GM18511 (cell line): Measurements from ENCODE around the gene QSOX2.

Experiments
- ATAC-seq: cut with Tn5 transposase; IDR thresholded peaks from one replicate; pipeline ENCODE4 v1.9.1; 2021; ENCODE audit warnings: mild to moderate bottlenecking, moderate library complexity; ENCODE audit not compliant: unreplicated experiment

The QSOX2 gene

DNA sequence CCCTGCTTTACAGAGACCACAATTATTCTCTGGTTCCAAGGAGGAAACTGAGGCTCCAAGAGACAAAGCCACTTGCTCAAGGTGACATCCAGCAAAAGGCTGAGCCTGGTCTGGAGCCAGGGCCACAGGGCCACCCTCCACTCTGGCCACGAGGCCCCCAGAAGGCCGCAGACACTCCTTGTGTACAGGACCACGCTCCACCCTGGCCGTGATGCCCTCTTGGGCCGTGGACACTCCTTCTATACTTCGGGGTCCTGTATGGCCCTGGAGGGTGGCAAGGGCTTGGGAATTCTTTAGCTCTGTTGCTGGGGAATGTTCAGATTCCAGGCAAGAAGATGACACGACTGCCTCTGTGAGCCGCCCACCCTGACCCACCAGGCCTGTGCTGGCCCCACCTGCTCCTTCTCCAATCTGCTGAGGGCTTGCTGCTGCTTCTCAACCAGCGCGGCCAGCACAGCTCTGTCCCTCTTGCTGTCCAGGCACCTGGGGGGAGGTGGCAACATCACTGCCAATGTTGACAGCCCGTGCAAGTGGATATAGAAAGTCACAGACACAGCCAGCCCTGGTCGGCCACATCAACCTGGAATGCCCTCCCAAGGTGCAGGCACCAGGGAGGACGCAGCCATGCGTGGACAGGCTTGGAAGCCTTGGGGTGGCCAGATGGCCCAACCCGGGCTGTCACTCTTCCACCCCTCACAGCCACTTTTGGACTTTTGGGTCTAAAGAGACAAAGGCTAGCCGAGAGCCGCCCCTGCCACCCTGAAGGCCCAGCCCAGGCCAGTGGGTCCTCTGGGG lies 20.1 kb upstream of the QSOX2 start:
- ATAC-seq: no peak

DNA sequence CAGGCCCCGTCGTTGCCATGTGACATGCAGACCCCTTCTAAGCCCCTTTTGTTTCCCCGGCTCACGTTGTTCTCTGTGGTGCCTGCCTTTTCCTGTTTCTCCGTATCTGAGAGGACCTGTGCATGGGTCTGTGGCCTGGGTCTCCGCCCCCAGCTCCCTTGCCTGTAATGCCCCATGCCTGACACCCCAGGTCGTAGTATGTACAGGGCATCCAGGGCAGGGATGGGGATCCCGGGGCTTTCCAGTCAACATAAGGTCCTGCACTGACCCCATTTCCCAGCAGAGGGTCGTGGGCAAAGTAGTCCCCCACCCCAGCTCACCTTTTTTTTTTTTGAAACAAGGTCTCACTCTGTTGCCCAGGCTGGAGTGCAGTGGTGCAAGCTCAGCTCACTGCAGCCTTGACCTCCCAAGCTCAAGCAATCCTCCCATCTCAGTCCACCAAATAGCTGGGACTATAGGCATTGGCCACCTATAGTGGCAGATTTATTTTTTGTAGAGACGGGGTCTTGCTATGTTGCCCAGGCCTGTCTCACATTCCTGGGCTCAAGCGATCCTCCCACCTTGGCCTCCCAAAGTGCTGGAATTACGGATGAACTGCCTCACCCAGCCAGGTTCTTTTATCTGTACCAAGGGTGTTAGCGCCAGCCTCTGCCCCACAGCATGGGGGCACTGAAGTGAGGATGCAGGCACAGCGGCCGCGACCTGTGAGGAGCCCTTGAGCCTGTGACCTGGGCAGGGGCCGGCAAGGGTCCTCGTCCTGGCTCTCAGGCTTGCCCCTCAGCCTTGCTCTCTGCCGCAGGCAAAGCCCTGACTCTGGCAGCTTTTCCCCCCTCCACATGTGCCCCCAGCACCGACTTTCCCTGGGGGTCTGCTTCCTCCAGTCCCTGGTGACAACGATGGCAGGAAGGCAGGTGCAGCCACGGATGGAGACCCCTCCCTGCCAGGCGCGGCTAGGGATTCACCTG lies 19.1 kb upstream of the QSOX2 start:
- no peak for ATAC-seq

DNA sequence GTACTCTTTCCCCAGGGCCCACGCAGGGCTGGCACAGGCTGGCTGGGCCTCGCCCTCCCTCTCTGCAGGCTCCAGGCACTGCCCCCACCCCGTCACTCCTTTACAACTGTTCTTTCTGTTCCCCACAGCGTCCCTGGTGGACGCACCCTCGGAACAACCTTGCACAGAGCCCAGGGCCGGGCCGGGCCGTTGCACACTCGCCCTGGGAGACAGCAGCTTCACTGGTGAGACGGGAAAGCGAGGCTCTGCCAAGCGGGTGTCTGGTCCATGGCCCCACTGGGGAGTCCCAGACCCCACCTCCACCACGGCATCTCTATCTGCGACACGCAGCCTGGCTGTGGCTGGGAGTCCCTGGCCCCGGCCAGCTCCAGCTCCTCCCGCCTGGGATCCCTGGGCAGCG lies 18.4 kb upstream of the QSOX2 start:
- ATAC-seq: no peak

DNA sequence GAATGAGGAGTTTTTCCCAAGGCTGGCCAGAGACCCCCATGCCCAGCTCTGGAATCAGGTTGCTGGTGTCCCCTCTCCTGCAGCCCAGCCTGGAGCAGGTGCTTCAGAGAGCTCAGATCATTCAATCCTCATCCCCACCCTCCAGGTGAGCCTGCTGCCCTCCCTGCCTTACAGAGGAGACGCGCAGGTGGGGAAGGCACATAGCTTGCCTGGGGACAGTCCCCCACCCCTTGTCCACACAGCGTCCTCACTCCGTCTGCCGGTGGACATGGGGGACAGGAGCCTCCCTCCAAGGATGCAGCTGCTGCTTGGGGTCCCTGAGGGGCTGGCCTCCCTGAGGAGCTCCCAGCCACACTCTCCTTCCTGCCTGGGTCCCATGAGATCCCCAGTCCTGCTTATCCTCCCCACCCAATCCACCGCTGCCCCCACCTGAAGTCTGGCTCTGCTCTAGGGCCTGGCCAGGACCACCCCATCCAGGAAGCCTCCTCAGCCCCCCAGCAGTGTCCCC lies 17.1 kb upstream of the QSOX2 start:
- ATAC-seq: no peak

DNA sequence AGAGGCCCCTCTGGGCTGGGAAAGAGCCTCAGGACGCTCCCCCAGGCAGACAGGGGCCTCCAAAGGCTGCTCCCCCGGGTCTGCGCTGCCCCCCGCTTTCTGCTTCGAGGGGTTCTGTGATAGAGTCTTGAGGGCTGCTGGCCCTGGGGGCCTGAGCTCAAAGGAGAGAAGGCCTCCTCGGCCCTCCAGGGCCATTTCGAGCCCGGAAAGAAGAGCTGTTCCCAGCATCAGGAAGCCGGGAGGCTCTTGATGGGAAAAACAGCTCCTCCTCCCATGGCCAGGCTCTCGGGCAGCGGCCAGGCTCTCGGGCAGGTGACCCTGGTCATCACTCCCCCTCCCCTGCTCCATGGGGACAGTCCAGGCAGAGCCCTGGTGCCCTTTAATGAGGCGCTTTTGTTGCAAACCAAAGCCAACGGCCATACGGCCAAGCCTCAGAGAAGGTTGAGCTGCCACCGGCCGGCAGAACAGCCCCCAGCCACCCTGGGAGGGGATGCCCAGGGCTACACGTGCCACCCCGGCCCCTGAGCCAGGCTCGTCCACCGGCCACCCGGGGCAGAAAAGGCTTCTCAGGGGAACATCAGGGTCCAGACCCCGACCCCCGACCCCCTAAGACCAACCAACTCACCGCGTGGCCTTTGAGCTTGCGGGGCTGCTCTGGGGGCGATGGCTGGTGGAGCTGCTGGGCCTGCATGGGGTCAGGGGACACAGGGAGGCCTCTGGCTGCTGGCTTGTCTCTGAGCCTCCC lies 16.2 kb upstream of the QSOX2 start:
- no peak for ATAC-seq

DNA sequence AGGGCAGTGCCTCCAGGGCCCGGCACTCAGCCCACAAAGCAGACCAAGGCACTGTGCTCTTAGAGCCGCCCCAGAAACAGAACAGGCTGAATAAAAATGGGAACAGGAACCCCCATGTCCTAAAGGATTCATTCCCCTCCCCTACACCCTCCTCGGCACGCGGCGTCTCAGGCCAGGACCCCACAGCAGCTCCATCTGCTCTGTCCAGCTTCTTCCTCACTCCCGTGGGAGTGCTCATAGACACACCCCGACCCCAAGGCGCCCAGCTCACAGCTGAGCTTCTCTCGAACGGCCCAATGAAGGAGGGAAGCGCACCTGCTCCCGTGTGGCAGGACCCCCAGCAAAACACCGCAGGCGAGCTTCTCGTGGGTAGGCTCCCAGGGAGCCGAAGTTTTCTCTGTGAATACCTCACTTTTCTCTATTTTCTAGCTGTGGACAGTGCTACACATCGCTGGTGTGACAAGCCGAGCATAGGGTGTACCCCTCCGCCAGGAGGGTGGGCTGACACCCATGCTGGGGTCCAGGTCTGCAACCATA lies 15.4 kb upstream of the QSOX2 start:
- no peak for ATAC-seq

GRCh38 chr9:136260521-136260920 lies 14.9 kb upstream of the QSOX2 start:
- no peak for ATAC-seq

GRCh38 chr9:136259836-136260235 lies 14.2 kb upstream of the QSOX2 start:
- ATAC-seq: no peak

DNA sequence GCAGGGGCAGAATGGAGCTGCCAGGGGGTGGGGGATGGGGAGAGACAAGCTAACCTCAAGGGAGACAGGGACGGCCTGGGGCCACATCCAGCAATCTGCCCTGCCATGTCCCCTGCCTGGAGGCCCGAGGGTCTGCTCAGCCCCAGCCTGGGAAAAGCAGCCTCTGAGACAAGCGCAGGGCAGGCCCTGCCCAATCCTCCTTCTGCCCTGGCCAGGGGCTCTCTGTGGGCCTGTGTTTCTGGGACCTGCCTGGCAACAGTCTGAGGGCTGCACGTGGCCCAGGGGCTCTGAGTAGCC lies 13.9 kb upstream of the QSOX2 start:
- no peak for ATAC-seq

- no peak for ATAC-seq
Measured at GRCh38 chr9:136258786-136259516, 13.3 kb upstream of the QSOX2 start.

- no peak for ATAC-seq
Measured at GRCh38 chr9:136258299-136258625, 12.7 kb upstream of the QSOX2 start.

DNA sequence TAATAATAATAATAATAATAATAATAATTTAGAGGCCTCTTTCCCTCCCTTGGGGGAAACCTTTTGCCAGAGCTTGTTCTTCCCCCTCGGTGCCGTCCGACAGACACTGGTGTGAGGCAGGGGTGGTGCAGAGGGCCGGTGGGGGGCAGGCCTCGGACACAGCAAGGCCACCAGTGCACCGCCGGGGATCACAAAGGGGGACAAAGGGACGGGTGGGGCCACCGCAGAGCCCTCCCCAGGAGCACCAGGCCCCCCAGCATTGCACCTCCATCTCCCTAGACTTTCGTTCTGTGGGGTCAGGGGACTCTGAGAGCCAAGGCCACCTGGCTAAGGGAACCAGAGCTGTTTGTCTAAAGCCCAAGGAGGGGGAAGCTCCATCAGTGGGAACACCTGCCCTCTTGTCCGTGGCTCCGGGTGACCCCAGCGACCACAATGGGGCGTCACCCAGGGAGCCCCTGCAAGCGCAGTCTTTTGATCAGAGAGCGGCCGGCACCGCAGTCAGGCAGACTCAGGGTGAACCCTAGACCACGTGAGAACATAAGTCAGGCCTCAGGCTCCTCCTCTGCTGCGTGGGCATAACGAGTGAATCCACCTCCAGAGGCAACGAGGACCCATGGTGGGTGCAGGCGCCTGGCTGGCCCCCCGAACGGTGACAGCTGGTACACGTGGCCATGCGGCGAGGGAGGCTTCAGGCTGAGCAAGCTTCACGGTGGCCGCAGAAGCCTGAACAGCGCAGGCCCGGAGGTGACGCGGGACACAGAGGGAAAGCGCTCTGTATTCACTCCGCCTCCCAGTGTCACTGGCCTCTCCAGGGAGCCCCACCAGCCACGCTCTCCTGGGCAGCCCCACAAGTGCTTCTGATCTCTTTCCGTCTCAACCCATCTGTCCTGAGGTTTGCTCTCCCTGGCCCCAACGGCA lies 12.0 kb upstream of the QSOX2 start:
- ATAC-seq: no peak

DNA sequence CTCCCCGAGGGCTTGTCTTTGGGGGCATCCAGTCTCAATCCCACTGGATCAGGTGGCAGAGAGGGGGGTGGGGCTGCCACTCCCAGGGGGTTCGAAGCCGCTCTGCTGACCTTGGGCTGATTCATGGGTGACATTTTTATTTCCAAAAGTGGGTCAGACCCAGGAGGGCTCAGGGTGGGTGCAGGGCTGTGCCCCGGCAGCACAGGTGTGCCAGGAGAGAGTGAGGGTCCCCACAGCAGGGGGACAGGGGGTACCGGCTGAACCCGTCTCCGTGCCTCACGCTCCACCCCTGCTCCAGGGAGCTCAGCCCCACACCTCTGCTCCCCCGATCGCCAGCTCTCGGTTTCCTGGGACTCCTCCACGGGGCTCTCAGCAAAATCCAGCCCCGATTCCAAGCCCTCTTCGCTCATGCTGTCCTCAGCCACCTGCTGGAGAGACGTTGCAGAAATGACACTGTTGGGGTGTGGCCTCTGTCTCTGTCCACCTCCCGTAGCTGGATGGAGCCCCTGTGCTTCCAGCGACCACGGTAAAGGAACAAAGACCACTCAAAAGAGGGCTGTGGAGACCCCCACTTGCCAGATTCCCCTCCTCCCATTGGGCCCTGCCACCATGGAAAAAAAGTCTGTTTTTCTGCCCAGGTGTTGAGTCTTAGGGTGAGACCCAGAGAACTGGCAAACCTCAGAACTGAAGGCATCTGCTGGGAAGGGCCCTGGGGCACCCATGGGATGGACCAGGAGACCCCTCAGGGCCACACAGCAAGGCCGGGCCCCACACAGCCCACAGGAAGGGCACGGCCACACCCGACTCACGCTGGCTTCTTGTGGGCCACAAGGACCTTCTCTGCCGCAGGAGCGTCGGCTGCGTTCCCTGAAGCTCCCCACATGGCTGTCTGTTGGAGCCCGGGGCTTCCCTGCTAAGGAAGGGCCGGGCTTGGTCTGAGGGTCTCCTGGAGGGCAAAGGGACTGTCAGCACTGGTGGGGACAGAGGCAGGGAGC lies 10.6 kb upstream of the QSOX2 start:
- ATAC-seq: no peak

DNA sequence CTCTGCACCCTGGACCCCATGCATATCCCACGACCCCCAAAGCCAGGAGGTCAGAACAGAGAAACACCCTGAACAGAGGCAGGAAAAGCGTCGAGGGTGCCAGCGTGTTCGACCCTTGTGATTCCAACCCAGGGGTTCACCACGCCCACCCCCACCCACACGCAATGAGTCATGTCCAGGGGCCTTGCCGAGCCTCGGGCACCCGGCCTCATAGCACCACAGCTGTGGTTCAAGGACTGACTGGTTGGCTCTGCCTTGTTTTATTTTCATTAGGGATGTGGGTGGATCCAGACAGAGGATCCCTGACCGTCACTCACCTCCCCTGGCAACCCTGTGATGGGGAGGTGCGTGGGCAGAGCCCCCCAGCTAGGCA lies 9.5 kb upstream of the QSOX2 start:
- ATAC-seq: no peak

DNA sequence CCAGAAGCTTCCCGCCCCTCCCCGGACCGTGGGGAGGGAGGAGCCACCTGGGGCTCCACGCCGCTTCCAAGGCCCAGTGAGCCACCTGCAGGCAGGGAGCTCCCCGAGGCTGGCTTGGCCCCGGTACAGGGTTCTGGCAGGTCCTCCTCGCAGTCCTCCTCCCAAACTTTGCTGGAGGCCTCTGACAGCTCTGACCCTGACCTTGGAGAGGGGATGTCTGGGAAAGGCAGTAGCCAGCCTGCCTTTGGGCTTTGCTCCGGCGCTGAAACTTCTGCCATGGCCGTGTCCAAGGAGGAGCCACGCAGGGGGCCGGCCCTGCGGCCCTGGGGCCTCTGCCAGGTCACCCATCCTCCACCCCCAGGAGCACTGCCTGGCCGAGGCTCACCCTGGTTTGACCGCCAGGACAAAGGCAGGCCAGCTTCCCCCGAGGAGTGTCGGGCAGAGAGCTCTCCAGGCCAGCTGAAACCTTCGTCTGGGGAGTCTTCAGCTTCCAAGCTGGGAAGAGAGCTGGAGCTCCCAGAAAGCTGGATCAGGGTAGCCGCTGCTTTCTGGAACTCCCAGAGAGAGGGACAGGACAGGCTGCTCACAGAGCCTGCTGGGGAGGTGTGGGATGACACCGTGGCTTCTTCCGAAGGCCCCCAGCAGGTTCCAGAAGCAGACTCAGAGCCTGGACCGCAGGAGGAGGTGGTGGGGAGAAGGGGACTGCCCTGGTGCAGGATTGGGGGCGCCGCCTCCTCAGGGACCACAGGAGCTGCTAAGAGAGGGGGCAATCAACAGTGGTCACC lies 9.0 kb upstream of the QSOX2 start:
- no peak for ATAC-seq

- no peak for ATAC-seq
Measured at GRCh38 chr9:136253246-136254130, 7.9 kb upstream of the QSOX2 start.

- no peak for ATAC-seq
Measured at GRCh38 chr9:136252846-136253245, 7.2 kb upstream of the QSOX2 start.
